CD4-positive, alpha-beta T cell treated with Interferon alpha-2 for 1 hour (primary cell): ENCODE measurements around the gene MACC1.
"Not testable (repeated sequence)": the region's sequence is repeated elsewhere in the genome, so short reads cannot be mapped to it uniquely, and the experiment has no call there.

Experiments used
- DNase-seq, 2 donors: peaks; one replicate each; pipeline ENCODE4 v3.0.0-alpha.2; 2020 to 2022

MACC1 gene

DNA sequence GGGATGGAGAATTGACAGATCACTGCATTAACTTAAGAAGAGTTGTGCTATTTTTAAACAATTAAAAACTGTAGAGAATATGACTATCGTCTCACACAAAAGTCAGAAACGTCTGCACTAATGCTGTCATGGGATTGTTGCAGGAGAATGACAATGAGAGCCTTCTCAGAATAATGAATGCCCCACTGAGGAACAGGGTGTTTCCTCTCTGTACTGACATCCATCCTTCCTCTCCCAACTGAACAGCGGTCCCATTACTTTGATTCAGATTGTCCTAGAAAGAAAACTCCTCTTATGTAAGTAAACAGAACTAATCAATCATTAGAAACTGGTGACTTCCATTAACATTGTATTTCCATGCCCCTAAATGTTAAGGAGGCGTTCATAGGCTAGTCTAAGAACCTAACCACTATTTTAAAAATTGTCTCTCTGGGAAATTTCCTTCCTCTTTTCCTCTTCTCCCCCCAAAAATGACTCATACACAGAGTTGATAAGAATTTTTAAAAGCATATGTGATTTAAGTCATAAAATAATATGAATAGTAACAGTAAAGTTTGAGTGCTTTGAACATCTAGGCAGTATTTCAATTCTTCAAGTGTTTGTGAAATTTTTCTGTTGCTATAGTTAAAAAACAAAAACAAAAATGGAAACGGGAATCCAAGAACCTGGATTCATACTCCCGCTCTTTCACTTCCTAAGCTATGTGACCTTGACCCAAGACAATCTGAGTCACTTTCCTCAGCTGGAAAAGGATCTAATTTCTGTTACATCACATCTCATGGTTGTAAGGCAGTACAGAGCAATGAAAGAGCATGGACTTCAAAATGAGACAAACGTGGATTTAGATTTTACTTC is 12.7 kb upstream of the MACC1 start:
- no peak for DNase-seq

GRCh38 chr7:20229081-20229480 is 11.9 kb upstream of the MACC1 start:
- no peak for DNase-seq

- no peak for DNase-seq
Measured at GRCh38 chr7:20228654-20229053, 11.5 kb upstream of the MACC1 start.

DNA sequence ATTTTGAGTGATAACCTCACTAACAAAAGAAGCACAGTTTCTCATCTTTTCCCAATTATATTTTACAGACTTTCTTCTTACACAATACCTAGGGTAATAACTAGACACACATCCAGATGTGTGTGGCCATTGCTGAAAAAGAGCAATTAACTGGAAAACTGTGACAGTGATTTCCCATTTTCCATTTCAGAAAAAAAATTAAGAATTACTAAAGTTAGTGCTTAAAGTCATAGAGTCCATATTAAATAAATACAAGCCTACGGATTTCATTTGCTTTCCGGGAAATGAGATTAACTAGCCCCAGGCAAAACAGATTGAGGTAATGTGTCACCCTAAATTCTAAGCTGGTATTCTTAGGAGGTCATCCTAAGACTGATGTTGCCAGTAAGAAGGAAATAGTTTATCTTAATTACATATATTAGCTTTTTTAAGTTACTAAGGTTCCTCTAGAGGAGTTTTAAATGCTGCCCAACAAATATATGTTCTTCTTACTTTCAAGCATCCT is 10.2 kb upstream of the MACC1 start:
- DNase-seq, result no peak

DNA sequence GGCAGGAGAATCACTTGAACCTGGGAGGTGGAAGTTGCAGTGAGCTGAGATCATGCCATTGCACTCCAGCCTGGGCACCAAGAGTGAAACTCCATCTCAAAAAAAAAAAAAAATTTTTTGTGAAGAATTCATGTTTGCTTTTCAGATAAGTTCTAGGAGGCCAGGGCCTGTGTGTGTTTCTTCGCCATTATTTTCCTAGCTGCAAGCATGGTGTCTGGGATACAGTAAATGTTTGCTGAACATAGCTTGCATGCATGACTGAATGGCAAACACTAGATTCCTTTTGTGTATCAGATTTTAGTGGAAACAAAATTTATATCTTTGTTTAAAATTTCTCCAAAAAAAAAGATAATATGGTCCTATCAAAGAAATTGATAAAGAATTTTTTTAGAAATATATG is 9.7 kb upstream of the MACC1 start:
- DNase-seq, result no peak

DNA sequence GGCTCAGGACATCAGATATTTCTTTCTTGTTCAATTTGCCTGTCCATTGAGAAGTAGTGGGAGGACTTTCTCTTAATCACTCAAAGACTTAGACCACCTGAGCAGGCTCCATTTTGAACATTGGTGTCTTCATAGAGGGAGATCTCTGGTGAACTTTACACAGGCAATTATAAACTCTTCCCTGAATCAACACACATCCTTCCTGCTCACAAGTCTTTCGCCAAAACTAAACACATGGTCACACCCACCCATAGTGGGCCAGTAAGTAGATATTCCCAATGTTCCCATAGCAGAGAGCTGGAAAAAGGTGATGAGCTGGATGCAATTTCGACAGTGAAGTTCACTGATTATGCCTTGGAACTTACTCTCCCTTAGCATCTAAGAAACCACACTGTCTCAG is 8.2 kb upstream of the MACC1 start:
- no peak for DNase-seq

DNA sequence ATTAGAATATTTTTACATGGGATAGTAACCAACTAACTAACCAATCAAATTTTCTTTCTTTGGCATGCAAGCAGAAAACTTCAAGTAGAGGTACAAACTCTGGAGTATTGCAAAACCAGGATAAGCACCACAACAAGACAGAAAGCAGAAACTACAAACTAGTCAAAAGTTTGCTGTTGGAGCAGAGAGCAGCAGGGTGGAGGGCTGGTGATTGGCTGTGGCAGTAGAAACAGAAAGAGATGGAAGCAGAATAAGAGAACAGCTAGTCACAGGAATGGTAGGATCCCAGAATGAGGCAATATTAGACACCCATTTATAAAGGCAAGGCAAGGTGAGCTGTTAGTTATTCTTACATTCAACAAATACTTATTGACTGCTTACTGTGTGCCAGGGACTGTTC is 6.8 kb upstream of the MACC1 start:
- no peak for DNase-seq

- DNase-seq, result no peak
Measured at GRCh38 chr7:20223356-20223755, 6.2 kb upstream of the MACC1 start.

DNA sequence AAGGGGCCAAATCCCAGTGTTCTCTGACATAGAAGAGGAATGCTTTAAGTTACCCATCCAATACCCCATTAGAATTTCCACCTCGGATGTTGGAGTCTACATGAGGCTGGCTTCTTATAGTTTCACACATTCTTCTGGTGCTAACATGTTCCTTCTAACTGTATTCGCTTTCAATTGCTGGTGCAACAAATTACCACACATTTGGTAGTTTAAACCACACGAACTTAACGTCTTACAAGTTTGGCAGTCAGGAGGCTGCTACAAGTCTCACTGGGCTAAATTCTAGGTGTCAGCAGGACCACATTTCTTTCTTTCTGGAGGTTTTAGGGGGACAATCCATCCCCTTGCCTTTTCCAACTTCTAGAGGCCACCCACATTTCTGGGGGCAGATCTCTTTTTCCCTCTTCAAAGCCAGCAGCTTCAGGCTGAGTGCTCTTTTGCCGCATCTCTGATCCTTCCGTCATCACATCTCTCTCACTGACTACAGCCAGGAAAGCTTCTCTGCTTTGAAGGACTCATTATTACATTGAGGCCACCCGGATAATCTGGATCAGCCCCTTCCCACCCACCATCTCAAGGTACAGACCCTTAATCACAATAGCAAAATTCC is 5.1 kb upstream of the MACC1 start:
- DNase-seq, result no peak

DNA sequence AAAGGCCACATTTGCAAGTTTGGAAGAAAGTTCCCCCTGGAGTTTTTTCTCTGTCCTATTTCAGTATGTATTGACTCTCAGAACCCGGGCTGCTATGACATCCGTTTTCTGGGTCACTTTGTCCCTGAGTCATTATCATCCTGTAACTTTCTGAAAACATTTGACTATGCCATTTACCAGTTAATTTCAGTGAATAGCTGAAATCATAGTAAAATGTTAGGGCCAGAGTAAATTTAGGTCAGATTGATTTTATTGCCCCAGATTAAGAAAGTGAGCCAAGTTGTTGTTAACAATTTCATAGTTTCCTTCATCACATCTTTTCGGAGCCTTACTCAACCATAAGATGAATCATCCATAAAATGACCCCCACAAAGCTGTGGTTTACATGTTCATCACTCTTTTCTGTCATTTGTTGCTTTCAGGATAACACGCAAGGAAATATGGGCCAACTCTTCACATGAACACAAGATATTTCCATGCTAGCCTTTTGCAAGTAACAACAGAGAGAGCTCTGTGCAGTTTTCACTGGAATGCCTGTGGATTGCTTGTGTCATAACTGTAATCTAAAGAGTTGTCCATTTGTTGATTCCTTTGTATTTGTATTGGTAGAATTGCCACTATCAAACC is 3.9 kb upstream of the MACC1 start:
- DNase-seq, result no peak

- DNase-seq, result no peak
Measured at GRCh38 chr7:20220293-20220761, 3.1 kb upstream of the MACC1 start.

GRCh38 chr7:20219446-20220292 is 2.5 kb upstream of the MACC1 start:
- peak; percentile 25 to 77 for DNase-seq

GRCh38 chr7:20219062-20219445 is 1.9 kb upstream of the MACC1 start:
- no peak for DNase-seq

DNA sequence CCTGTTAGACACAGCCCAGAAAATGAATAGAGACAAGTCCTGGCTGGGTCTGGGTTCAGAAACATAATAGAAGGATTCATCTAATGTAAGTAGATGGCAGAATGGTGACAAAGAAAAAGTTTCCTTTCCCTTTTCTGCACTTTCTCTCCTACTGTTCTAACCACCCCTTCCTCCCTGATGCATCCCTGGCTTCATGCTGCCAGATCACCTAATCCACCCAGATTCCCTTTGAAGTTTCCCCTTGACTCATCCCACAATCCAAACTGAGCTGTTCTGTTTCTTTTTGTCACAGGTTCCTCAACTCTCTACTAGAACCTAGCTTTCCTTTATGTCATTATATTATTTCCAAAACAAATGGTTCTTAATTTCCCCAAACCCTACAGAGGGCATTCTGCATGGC is 1.1 kb upstream of the MACC1 start:
- no peak for DNase-seq

GRCh38 chr7:20216406-20217036 is 663 bp downstream of the MACC1 start:
- DNase-seq, result no peak

DNA sequence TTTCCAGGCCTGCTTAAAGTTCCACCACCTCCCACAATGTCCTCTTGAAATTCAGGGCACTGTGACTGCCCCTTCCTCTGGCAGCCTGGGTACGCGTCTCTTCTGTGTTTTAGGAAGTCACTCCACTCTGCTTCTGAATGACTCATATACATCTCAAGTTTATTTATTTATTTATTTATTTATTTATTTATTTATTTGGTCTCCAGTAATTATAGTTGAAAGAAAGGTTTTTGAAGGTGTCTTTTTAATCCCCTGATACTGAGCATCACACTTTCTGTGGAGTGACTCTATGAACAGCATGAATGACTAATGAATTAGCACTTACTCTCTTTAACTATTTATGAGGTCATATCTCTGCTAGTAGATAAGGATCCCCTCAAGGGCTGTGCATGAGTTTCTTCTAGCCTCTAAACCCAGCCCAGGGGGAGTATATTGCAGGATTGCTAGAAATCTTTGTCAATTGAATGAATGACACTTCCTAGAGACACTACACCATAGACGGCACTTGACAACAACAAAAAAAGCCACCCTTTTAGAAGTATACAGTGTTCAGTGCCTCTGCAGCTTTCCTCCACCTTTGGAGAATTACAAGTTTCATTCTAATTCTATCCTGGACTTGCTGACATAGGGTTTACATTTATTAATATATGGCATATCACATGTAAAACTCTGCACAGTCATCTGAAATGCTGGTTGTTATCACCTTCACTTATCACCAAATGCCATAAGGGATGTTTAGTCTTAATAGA is 2.1 kb downstream of the MACC1 start:
- DNase-seq, result no peak

- no peak for DNase-seq
Measured at GRCh38 chr7:20214132-20214531, 3.1 kb downstream of the MACC1 start.

DNA sequence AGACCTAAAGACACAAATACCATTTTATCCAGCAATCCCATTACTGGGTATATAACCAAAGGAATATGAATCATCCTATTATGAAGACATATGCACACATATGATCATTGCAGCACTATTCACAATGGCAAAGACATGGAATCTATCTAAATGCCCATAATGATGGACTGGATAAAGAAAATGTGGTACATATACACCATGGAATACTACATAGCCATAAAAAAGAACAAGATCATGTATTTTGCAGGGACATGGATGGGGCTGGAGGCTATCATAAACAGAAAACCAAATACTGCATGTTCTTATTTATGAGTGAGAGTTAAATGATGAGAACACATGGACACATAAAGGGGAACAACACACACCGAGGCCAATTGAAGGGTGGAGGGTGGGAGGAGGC is 3.8 kb downstream of the MACC1 start:
- DNase-seq, result no peak

DNA sequence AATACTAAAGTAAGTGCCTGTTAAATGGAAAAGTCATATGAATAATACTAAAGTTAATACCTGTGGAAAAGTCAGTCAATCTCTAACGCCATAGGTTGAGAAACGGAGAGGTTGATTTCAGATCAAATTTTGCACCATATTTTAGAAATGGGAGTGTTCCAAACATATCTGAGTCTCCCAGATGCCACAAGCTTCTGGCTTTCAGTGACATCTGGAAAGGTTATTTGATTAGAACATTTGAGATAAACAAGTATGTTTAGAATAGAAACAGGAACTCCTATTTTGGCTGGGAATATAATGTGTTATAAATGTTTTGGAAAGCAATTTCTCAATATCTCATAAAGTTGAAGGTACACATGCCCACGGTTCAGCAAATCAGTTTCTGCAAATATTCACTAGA is 5.8 kb downstream of the MACC1 start:
- no peak for DNase-seq

- no peak for DNase-seq
Measured at GRCh38 chr7:20208651-20209307, 8.4 kb downstream of the MACC1 start.

DNA sequence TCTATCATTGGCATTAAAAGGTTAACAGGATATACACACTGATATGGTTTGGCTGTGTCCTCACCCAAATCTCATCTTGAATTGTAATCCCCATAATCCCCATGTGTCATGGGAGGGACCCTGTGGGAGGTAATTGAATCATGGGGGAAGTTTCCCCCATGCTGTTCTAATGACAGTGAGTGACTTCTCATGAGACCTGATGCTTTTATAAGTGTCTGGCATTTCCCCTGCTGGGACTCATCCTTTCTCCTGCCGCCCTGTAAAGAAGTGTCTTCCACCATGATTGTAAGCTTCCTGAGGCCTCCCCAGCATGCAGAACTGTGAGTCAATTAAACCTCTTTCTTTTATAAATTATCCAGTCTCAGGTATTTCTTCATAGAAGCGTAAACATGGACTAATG is 9.4 kb downstream of the MACC1 start:
- not testable (repeated sequence) for DNase-seq
